GM18499 (cell line): ENCODE results near the gene BPIFB6.

Experiments
- ATAC-seq: cut with Tn5 transposase; IDR thresholded peaks from one replicate; pipeline ENCODE4 v1.9.1; 2021; ENCODE audit warnings: moderate number of reproducible peaks; ENCODE audit not compliant: insufficient read depth, unreplicated experiment

BPIFB6 gene

GRCh38 chr20:33059136-33059535 lies 27.7 kb downstream of the BPIFB6 start:
- no peak for ATAC-seq

GRCh38 chr20:33059741-33060390 lies 28.4 kb downstream of the BPIFB6 start:
- ATAC-seq = no peak

- ATAC-seq = no peak
Measured at GRCh38 chr20:33061658-33062028, 30.2 kb downstream of the BPIFB6 start.

DNA sequence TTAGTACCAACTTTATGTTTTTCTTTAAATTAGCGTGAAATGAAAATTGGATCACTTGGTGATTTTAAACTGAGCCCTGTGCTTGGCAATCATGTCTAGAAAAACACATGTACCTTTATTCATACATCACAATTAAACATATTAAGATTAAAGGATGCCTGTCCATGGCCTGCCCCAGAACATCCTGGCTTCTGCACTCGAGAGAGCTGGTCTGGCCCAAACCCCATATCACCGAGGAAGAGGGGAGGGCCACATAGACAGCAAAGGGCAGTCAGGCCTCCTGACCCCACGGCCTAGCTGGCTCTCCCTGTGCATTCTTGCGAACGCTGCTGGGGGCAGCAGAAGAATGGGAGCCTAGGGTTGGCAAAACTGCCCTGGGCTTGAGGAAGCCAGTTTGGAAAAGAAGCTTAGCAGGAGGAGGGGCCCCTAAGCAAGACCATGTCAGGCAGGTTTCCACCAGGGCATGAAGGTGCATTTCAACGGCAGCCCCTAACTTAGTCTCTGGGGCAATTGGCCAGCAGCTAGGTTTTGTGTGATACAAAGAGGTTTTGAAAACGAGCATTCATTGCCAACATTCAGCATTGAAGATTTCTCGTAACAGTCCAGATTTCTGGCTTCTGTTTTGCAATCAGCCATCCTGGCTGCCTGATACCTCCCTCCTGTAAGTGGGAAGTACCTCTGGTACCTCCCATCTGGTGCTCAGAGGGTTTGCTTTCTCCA lies 30.8 kb downstream of the BPIFB6 start:
- ATAC-seq = no peak

- no peak for ATAC-seq
Measured at GRCh38 chr20:33062825-33063149, 31.3 kb downstream of the BPIFB6 start.

DNA sequence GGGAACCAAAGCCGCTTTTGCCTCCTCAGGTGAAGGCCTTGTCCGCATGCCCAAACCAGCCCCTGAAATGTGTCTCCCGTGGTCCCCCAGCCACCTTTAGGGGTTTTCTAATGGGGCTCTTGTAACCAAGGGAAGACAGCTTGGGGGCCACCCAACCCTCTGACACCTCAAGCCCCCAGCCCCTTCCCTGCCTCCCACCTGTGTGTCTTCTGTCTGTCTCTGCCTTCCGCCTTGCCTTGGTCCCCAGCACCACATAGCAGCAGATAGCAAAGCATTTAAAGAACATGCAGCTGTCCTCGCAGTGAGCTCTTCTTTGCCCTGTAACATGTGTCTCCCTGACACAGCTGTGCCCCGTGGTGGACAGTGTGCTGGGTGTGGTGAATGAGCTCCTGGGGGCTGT lies 31.8 kb downstream of the BPIFB6 start:
- ATAC-seq = no peak

- ATAC-seq = no peak
Measured at GRCh38 chr20:33064572-33065287, 33.3 kb downstream of the BPIFB6 start.

- ATAC-seq = no peak
Measured at GRCh38 chr20:33065785-33066184, 34.3 kb downstream of the BPIFB6 start.

DNA sequence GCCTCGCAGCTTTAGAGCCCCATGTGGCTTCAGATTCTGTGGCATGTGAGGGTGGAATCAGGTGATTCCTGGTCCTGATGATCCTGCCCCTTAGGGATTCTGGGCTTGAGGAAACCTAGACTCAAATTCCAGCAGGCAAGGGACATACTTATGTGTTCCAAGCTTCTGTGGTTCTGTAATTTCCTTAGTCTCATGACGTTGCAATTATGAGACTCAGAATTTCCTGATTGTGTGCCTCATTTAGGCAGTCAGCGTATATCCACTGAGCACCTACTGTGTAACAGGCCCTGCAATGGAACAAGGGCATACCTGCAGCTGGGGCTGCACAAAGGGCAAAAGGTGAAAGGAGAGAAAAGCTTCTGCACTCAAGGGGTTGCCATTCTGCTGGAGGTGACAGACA lies 36.4 kb downstream of the BPIFB6 start:
- ATAC-seq = no peak

DNA sequence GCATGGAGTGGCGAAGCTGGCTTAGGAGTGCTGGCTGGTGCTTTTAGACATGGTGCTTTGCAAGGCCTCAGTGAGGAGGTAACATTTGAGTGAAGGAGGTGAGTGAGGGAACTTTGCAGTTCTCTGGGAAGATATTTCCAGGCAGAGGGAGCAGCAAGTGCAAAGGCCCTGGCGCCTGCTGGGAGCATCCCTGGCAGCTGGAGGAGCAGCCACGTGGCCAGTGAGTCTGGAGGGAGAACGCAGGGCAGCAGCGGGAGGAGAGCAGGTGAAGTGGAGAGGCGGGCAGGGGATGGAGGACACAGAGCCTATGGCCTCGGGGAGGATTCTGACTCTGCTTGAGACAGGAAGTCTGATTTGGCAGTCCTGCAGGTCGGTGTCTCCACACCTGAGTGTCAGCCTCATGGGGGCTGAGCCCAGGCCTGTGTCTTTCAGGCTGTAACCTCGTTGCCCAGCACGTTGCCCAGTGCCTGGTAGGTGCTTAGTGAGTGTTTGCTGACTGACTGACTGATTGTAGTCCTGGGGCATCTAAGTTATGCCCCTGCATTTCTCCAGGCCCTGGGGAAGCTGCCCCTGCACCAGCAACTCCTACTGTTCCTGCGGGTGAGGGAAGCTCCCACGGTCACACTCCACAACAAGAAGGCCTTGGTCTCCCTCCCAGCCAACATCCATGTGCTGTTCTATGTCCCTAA lies 36.9 kb downstream of the BPIFB6 start:
- ATAC-seq = no peak

GRCh38 chr20:33069673-33070072 lies 38.2 kb downstream of the BPIFB6 start:
- ATAC-seq = no peak

DNA sequence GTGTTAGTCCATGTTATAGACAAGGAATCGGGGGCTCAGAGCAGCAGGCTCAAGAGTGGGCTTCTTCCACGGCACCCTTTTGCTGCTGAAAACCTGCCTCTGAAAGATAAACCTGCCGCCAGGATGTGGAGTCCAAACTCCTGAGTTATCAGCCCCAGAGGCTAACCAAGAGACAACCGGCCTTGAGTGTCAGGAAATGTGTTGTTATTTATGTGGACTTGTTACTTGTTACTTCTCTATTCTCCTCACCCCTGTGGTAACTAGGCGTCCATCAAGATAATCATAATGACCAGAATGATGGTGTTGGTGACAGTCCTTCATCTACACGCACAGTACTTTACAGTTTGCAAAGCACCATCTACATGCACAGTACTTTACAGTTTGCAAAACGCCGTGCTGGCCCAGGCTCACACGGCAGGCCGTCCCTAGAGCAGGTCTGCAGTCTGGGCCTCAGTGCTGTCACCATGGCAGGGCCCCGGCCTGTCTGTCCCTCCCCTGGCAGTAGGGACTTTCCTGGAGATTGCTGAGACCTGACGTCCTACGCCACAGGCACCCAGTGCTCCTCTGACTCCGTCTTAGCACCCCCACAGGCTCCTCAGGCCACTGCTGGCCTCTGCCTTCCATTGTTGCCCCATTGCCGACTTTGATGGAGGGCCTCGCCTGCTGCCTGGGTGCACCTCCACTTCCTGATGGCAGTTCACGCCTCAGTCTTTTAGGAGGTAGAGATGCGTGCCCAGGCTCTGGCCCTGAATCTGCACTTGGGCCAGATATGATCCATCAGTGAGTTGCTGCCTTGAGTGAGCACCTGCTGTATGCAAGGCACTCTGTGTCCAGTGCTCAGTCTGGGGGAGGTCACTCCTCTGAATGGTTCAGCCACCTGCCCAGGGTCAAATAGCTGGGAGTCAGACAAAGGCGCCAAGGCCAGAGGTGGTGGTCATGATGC lies 38.9 kb downstream of the BPIFB6 start:
- no peak for ATAC-seq

DNA sequence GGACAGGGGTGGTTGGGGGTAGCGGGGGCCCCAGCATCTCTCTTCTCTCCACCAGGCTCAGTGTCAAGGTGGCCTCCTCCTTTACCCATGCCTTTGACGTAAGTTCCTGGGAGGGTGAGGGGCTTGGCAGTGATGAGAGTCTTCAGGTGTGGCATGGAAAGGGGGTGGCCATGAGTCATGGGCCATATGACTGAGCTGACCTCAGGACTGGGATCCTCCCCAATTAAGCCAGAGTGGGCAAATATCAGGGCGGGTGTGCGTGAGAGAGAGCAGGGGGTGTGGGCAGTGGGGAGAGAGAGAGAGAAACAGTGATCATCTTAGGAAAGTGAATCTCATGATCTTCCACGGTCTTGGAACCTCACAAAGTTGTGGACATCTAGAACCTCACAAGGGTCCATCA lies 39.8 kb downstream of the BPIFB6 start:
- ATAC-seq = no peak

GRCh38 chr20:33072362-33072761 lies 40.9 kb downstream of the BPIFB6 start:
- ATAC-seq = no peak

GRCh38 chr20:33072813-33073212 lies 41.4 kb downstream of the BPIFB6 start:
- no peak for ATAC-seq

DNA sequence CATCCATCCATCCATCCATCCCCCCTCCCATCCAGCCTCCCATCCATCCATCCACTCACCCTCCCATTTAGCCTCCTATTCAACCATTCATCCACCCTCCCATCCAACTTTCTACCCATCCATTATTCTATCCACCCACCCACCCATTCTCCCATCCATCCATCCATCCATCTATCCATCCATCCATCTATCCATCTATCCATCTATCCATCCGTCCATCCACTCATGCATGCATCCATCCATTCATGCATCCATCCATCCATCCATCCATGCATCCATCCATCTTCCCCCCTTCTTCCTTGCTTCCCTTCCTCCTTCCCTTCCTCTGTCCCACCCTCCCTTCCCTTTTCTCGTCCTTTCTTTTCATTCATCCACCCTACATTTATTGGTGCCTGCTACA lies 43.2 kb downstream of the BPIFB6 start:
- ATAC-seq = no peak

GRCh38 chr20:33075281-33075680 lies 43.8 kb downstream of the BPIFB6 start:
- ATAC-seq = no peak

GRCh38 chr20:33076662-33077372 lies 45.4 kb downstream of the BPIFB6 start:
- no peak for ATAC-seq

DNA sequence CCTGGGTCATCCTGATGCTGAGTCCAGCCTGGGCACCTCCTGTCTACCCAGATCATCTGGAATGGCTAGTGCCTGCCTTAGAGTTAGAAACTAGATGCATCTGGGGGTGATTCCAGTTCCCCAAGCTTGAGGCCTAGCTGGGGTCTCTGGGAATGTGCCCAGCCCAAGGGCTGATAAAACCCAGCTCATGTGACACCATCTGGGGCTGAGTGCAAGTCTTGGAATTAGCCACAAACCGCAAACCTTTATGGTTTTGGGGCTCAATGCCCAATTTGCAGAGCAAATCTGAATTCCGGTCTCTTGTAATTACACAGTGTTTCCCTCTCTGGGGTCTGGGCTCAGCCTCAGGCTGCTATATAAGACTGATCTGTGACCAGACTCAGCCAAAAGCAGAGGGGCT lies 47.8 kb downstream of the BPIFB6 start, which contains the start of gene BPIFB4:
Gene BPIFB4, plus strand, starts transcription at position 385 of the 400 bp plus-strand sequence. CDS start 1,884 bp downstream, outside the sequence.
- ATAC-seq = no peak
